GM18520 (cell line): ENCODE measurements around the gene HSPBP1.

ENCODE experiments used
- ATAC-seq: cut with Tn5 transposase; IDR thresholded peaks from one replicate; pipeline ENCODE4 v1.9.1; 2021; ENCODE audit not compliant: unreplicated experiment

Gene HSPBP1

GRCh38 chr19:55305491-55305890 is 25.6 kb upstream of the HSPBP1 start:
- ATAC-seq = no peak

- ATAC-seq = no peak
These were observed 25.1 kb upstream of the HSPBP1 start for GRCh38 chr19:55304980-55305379.

- ATAC-seq = no peak
These were observed 24.5 kb upstream of the HSPBP1 start for GRCh38 chr19:55304279-55304978.

DNA sequence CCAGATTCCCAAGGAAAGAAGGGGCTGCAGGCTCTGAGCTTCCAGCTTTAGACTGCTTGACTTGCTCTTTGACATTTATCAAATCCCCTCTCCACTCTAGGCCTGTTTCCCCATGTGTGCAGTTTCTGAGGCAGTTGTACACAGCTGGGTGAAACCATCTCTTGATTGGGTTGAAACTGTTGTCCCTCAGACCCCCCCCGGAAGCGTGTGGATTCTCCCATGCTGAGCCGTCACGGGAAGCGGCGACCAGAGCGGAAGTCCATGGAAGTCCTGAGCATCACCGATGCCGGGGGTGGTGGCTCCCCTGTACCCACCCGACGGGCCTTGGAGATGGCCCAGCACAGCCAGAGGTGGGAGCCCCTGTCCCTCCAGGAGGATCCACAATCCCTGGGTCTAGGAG is 23.6 kb upstream of the HSPBP1 start:
- no peak for ATAC-seq

- ATAC-seq = no peak
These were observed 22.4 kb upstream of the HSPBP1 start for GRCh38 chr19:55302318-55302703.

GRCh38 chr19:55301459-55302317 is 21.8 kb upstream of the HSPBP1 start:
- ATAC-seq = peak; percentile 70

DNA sequence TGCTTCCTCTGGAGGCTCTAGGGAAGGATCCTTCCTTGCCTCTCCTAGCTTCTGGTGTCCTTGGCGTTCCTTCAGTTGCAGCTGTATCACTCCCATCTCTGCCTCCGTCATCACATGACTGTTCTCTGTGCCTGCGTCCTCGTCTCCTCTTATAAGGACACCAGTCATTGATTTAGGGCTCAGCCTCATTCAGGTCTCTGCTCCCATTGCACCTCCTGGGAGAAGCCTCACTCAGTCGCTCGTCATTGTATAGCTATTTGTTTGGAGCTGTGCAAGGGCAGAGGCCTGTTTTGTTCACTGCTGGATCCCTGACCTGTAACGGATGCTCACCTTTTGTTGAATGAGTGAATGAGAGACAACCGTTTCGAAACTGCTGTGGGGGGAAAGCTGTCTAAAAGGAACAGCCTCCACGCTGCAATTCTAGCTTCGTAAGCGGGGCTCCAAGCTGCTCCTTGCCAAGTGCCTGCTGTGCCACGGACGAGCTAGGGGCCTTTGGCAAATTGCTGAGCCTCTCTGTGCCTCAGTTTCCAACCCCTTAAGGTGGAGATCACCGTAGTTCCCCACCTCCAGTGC is 21.1 kb upstream of the HSPBP1 start:
- no peak for ATAC-seq

DNA sequence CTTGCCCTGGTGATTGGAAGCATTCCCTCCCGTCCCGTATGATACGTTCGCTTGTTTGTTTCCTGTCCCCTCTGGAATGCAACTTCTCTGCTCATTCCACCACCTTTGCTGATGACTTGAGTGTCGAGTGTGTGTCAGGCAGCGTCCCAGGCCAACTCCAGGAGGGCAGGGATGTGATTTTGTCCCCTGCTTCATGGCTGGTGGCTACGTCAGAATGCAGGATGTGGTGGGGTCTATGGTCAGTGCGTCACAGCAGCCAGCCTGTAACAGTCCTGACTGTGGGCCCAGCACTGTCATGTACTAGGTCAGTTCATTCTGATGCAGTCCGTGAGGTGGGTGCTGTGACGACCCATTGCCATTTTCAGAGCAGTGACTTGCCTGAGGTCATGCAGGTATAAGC is 20.1 kb upstream of the HSPBP1 start:
- no peak for ATAC-seq

DNA sequence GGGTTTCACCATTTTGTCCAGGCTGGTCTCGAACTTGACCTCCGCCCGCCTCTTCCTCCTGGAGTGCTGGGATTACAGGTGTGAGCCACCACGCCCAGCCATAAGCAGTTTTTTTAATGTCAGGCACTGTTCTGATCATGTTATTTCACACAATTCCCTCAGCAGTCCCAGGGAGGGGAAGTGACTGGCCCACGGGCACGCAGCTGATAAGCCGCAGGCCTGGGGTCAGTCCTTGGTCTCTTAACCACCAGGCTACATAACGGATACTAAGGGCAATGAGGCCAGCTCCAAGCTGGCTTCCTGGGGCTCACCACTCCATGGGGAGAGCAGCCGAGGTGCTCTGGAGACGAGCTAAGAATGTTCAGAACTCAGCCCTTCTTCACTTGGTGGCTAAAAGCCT is 17.4 kb upstream of the HSPBP1 start:
- no peak for ATAC-seq

GRCh38 chr19:55289117-55289796 is 9.3 kb upstream of the HSPBP1 start:
- ATAC-seq = no peak

DNA sequence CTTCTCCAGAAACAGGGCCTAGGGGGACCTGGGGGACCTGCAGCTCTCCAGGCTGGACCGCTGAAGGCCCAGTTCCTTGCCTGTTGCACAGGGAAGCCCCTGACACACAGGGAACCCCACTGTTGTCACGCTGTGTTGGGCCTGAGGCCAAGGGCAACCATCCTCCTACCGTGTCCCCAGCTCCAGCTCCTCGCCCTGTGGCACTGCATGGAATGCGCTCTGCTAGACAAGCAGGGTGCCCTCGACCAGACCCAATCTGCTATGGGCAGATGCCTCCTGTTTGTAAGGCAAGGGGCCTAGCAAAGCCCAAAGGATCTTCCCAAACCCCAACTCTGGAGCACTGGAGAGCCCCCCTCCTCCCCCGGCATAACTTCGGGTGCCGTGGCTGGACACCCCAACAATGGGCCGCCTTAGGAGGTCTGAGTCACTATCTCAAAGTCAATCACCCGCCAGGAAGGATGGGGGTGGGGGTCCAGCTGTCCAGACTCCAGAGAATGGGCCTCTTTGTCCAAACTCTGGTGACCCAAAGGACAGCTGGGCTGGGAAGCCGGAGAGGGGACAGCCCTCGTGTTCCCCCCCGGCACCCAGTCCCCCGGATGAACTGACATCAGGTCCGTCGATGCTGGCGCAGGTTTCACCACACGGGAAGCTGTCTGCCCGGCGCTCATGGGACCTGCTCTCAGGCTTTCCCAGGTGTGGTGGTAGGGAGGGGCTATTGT is 7.6 kb upstream of the HSPBP1 start:
- no peak for ATAC-seq

- ATAC-seq = no peak
These were observed 5.5 kb upstream of the HSPBP1 start for GRCh38 chr19:55285229-55285890.

GRCh38 chr19:55284405-55285058 is 4.6 kb upstream of the HSPBP1 start:
- no peak for ATAC-seq

DNA sequence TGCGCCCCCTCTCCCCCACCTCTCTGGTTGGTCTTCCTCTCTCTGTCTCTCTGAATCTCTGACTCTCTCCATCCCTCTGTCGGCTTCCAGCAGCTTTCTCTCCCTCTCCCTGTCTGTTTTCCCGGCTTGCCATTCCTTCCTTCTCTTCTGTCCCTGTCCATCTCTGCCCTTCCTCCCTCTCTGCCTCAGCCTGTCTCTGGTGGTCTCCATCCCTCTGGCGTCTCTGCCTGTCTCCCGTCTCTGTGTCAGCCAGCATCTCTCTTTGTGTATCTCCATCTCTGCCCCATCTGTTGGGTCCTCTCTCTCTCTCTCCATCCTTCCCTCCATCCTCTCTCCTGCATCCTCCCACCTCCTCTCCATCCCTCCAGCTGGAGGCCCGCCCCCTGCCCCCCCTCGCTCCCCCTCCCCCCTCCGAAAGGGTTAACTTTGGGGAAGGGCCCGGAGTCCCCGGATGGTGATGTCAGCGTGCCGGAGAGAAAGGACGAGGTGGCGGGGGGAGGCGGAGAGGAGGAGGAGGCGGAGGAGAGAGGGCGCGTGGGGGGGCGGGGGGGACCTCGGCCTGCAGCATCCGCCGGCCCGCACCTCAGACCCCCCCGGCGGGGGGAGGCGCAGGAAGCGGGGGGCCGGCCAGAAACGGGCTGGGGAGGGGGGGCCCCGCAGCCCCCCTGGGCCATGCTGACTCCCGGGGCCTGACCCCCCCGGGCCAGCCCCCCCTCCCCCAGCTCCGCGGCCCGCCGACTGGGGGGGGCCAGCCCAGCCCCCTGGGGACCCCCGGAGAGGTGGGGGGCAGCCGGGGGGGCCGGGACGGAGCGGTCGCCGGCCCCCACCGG is 3.9 kb upstream of the HSPBP1 start, which contains the start of gene BRSK1:
Gene BRSK1, plus strand, starts transcription at position 450 of the 830 bp plus-strand sequence. CDS start 446 bp downstream, outside the sequence.
- ATAC-seq = no peak

GRCh38 chr19:55279340-55279739 is 570 bp downstream of the HSPBP1 start:
- no peak for ATAC-seq

DNA sequence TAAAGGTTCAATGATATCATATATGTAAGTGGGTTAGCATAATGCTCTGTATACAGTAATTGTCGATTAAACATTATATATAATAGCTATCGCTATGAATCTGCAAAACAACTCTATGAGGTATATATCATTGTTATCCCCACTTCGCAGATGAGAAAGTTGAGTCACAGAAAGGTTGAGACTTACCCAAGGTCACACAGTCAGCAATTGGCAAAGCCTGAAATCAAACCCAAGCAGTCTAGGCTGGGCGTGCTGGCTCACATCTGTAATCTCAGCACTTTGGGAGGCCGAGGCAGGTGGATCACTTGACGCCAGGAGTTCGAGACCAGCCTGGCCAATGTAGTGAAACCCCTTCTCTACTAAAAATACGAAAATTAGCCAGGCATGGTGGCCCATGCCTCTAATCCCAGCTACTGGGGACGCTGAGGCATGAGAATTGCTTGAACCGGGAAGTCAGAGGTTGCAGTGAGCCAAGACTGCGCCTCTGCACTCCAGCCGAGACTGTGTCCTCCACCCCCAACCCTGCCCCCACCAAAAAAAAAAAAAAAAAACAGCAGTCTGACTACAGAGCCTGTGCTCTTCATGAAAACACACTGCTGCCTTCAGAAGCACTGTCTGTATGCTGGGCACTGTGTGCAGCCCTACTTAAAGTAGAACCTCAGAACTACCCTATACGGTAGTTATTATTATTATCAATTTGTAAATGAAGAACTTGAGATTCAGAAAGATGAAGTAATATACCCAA is 1.3 kb downstream of the HSPBP1 start:
- ATAC-seq = no peak

- ATAC-seq = no peak
These were observed 2.4 kb downstream of the HSPBP1 start for GRCh38 chr19:55277494-55277893.
